GM21737 (cell line): ENCODE results near the gene RPL31.

ENCODE experiments used
- ATAC-seq: cut with Tn5 transposase; IDR thresholded peaks from one replicate; pipeline ENCODE4 v1.9.1; 2021; ENCODE audit warnings: mild to moderate bottlenecking, moderate library complexity; ENCODE audit not compliant: unreplicated experiment

RPL31 gene

GRCh38 chr2:100992262-100992661 lies 9.8 kb upstream of the RPL31 start:
- no peak for ATAC-seq

GRCh38 chr2:100993294-100993693 lies 8.8 kb upstream of the RPL31 start:
- no peak for ATAC-seq

GRCh38 chr2:100995309-100996075 lies 6.6 kb upstream of the RPL31 start:
- no peak for ATAC-seq

- ATAC-seq: no peak
Measured at GRCh38 chr2:100997509-100998234, 4.4 kb upstream of the RPL31 start.

- ATAC-seq: no peak
Measured at GRCh38 chr2:100998235-100998573, 3.9 kb upstream of the RPL31 start.

- no peak for ATAC-seq
Measured at GRCh38 chr2:100999995-101000394, 2.1 kb upstream of the RPL31 start.

- ATAC-seq: no peak
Measured at GRCh38 chr2:101002562-101003277, 631 bp downstream of the RPL31 start.

- no peak for ATAC-seq
Measured at GRCh38 chr2:101003278-101003775, 1.2 kb downstream of the RPL31 start.

- ATAC-seq: no peak
Measured at GRCh38 chr2:101004620-101005325, 2.7 kb downstream of the RPL31 start.

GRCh38 chr2:101006065-101006715 lies 4.1 kb downstream of the RPL31 start:
- ATAC-seq: no peak

- no peak for ATAC-seq
Measured at GRCh38 chr2:101007415-101008345, 5.6 kb downstream of the RPL31 start.

GRCh38 chr2:101011152-101011551 lies 9.1 kb downstream of the RPL31 start:
- ATAC-seq: no peak

- ATAC-seq: peak; percentile 76
Measured at GRCh38 chr2:101012054-101012705, 10.1 kb downstream of the RPL31 start.

GRCh38 chr2:101012706-101013181 lies 10.7 kb downstream of the RPL31 start:
- no peak for ATAC-seq

GRCh38 chr2:101014264-101014857 lies 12.3 kb downstream of the RPL31 start:
- ATAC-seq: no peak

GRCh38 chr2:101017371-101017770 lies 15.3 kb downstream of the RPL31 start:
- ATAC-seq: no peak

- ATAC-seq: no peak
Measured at GRCh38 chr2:101018934-101019333, 16.8 kb downstream of the RPL31 start.

GRCh38 chr2:101022221-101022620 lies 20.1 kb downstream of the RPL31 start:
- no peak for ATAC-seq
